Ishikawa (cell line): ENCODE measurements around the gene NDRG2.

ENCODE experiments used
- CEBPB ChIP-seq: IDR thresholded peaks from 2 replicates; pipeline ENCODE4 v1.6.1; 2012
- CREB1 ChIP-seq: IDR thresholded peaks from 2 replicates; pipeline ENCODE4 v1.6.1; 2012; ENCODE audit warnings: low read depth
- EGR1 ChIP-seq: IDR thresholded peaks from 2 replicates; pipeline ENCODE4 v1.6.1; 2012
- EP300 ChIP-seq: IDR thresholded peaks from 2 replicates; pipeline ENCODE4 v1.6.1; 2012; ENCODE audit warnings: borderline replicate concordance
- FOXM1 ChIP-seq: IDR thresholded peaks from 2 replicates; pipeline ENCODE4 v1.6.1; 2012; ENCODE audit warnings: low read depth, borderline replicate concordance
- NFIC ChIP-seq: IDR thresholded peaks from 2 replicates; pipeline ENCODE4 v1.6.1; 2012
- RAD21 ChIP-seq: IDR thresholded peaks from 2 replicates; pipeline ENCODE4 v1.6.1; 2012; ENCODE audit warnings: low read depth
- TAF1 ChIP-seq: IDR thresholded peaks from 2 replicates; pipeline ENCODE4 v1.6.1; 2012; ENCODE audit warnings: low read depth, mild to moderate bottlenecking
- TCF12 ChIP-seq: IDR thresholded peaks from 2 replicates; pipeline ENCODE4 v1.6.1; 2012; ENCODE audit warnings: low read depth
- TEAD4 ChIP-seq: IDR thresholded peaks from 2 replicates; pipeline ENCODE4 v1.6.1; 2012
- YY1 ChIP-seq: IDR thresholded peaks from 2 replicates; pipeline ENCODE4 v1.6.1; 2012; ENCODE audit warnings: low read depth
- ZBTB7A ChIP-seq: IDR thresholded peaks from 2 replicates; pipeline ENCODE4 v1.6.1; 2012; ENCODE audit warnings: low read depth
- TF ChIP-seq, protein P1 (sequence below): IDR thresholded peaks from 2 replicates; pipeline ENCODE4 v1.6.1; 2012
- TF ChIP-seq, protein P2 (sequence below): IDR thresholded peaks from 2 replicates; pipeline ENCODE4 v1.6.1; 2012
- TF ChIP-seq, protein P3 (sequence below): IDR thresholded peaks from 2 replicates; pipeline ENCODE4 v1.6.1; 2012; ENCODE audit warnings: low read depth, mild to moderate bottlenecking

The NDRG2 gene

DNA sequence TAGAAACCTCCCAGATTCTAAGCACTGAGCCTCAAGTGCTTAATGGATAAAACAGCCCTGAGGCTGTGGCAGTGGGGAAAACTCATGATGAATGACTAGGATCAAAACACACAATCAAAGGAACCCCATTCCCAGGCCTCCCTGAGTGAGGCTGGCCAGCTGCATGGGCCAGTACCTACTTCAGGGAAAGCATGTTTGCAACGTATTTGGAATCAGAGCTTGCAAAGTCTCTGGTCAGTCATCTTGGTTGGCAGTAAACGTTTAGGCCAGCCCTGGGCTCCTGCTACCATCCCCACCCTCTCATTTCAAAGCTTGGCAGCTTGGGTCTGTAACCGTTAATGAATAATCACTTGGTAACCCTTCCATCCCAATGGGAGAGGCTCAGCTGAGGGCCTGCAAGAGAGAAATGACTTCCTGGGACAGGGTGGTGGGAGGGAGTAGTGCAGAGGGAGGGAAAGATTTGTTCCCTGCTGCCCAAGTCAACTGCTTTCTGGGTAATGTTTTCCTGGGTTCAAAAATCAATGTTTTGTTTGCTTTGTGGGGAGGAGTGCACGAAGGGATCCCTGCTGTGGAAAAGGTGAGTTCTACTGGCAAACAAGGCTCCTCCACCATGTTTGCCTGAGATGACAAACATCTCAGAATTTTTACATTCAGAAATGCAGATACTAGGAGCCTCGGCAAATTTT, 30.7 kb upstream of the NDRG2 start:
- TF ChIP-seq EGR1 (no peak), TEAD4 (no peak), CEBPB (no peak), CREB1 (no peak), YY1 (no peak), RAD21 (no peak)
- TF ChIP-seq, protein P1, sequence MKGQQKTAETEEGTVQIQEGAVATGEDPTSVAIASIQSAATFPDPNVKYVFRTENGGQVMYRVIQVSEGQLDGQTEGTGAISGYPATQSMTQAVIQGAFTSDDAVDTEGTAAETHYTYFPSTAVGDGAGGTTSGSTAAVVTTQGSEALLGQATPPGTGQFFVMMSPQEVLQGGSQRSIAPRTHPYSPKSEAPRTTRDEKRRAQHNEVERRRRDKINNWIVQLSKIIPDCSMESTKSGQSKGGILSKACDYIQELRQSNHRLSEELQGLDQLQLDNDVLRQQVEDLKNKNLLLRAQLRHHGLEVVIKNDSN: no peak
- TF ChIP-seq, protein P2, sequence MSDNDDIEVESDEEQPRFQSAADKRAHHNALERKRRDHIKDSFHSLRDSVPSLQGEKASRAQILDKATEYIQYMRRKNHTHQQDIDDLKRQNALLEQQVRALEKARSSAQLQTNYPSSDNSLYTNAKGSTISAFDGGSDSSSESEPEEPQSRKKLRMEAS: no peak

DNA sequence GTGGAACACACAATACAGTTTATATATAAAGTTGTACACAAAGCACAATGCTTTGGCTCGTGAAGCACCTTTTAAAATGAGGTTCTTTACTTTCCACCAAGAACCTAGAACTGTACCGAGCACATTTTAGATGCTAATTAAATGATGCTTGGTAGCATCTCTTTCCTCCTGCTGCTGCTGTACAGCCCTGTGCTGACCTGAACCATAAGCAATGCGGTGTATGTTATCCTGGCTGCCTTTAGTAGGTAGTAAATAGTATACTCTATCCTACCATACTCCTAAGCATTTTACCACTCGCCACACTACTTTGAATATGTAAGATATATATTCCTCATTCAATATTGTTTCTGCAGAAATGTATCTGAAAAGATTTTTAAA, 29.9 kb upstream of the NDRG2 start:
- TF ChIP-seq EP300 (no peak), EGR1 (no peak), FOXM1 (no peak), NFIC (no peak), TEAD4 (no peak)
- TF ChIP-seq, protein P2: no peak

DNA sequence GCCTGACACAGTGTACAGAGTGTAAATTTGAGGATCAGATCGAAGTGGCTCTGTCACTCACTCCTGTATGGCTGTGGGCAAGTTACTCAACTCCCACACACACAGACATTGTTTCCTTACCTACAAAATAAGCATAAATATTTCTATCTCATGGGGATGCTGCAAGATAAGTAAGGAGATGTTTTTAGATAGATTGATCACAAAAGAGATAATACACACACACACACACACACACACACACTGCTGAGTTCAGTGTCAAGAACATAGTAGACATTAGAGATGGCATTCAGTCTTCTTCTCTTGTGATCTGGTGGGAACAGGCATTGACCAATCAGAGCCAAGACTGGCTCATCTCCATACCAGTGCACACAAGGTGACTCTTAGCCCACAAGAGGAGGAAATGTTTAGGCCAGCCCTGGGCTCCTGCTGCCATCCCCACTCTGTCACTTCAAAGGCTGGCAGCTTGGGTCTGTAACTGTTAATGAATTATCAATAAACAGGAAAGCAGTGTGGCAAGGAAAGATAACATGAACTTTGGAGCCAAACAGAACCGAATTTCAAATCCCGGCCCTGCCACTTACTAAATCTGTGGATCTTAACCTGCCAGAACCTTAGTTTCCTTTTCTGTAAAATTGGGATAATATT, 29.4 kb upstream of the NDRG2 start:
- TF ChIP-seq EGR1: no peak
- TF ChIP-seq TAF1: no peak
- no peak for TF ChIP-seq NFIC
- TF ChIP-seq CEBPB: no peak
- TF ChIP-seq ZBTB7A: no peak
- TF ChIP-seq EP300: no peak
- no peak for TF ChIP-seq RAD21
- TF ChIP-seq, protein P1: no peak
- TF ChIP-seq CREB1: no peak

DNA sequence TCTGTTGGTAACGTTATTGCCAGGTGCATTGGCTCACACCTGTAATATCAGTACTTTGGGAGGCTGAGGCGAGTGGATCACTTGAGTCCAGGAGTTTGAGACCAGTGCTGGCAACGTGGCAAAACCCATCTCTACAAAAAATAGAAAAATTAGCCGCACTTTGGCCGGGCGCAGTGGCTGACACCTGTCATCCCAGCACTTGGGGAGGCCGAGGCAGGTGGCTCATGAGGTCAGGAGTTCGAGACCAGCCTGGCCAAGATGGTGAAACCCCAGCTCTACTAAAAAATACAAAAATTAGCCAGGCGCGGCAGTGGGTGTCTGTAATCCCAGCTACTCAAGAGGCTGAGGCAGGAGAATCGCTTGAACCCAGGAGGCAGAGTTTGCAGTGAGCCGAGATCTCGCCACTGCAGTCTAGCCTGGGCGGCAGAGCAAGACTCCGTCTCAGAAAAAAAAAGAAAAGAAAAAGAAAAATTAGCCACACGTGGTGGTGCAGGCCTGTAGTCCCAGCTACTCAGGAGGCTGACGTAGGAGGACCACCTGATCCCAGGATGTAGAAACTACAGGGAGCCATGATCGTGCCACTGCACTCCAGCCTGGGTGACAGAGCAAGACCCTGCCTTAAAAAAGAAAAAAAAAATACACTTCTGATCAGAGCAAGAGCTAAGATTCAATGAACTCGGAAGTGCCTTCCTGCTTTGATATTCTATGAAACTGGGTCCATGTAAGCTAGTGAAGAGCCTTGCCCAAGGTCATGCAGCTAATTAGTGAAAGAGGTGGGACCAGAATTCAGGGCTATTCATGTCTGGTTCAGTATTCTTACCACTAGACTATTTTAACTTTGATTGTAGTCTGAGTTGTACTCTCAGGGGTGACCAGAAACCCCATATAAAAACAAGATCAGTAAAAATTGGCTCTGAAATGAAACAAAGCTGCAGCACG, 28.6 kb upstream of the NDRG2 start:
- no peak for TF ChIP-seq YY1
- no peak for TF ChIP-seq FOXM1
- no peak for TF ChIP-seq EP300
- no peak for TF ChIP-seq RAD21

DNA sequence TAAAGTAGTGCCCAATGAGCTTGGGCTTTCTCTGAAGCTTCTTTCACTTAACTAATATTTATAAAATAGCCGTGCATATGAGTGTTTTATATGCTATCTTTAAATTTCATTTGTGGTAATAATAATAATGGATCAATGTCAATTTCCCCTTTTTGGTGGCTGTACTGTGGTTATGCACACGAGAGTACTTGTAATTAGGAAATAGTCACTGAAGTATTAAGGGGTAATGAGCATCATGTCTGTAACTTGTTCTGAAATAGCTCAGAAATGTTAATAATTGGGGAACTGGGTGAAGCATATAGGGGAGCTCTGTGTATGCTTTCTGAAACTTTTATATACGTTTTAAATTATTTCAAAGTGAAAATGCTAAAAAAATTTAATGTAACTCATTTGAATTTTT, 25.7 kb upstream of the NDRG2 start:
- no peak for TF ChIP-seq EP300
- TF ChIP-seq, protein P3, sequence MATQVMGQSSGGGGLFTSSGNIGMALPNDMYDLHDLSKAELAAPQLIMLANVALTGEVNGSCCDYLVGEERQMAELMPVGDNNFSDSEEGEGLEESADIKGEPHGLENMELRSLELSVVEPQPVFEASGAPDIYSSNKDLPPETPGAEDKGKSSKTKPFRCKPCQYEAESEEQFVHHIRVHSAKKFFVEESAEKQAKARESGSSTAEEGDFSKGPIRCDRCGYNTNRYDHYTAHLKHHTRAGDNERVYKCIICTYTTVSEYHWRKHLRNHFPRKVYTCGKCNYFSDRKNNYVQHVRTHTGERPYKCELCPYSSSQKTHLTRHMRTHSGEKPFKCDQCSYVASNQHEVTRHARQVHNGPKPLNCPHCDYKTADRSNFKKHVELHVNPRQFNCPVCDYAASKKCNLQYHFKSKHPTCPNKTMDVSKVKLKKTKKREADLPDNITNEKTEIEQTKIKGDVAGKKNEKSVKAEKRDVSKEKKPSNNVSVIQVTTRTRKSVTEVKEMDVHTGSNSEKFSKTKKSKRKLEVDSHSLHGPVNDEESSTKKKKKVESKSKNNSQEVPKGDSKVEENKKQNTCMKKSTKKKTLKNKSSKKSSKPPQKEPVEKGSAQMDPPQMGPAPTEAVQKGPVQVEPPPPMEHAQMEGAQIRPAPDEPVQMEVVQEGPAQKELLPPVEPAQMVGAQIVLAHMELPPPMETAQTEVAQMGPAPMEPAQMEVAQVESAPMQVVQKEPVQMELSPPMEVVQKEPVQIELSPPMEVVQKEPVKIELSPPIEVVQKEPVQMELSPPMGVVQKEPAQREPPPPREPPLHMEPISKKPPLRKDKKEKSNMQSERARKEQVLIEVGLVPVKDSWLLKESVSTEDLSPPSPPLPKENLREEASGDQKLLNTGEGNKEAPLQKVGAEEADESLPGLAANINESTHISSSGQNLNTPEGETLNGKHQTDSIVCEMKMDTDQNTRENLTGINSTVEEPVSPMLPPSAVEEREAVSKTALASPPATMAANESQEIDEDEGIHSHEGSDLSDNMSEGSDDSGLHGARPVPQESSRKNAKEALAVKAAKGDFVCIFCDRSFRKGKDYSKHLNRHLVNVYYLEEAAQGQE: no peak
- no peak for TF ChIP-seq TEAD4
- no peak for TF ChIP-seq CEBPB

DNA sequence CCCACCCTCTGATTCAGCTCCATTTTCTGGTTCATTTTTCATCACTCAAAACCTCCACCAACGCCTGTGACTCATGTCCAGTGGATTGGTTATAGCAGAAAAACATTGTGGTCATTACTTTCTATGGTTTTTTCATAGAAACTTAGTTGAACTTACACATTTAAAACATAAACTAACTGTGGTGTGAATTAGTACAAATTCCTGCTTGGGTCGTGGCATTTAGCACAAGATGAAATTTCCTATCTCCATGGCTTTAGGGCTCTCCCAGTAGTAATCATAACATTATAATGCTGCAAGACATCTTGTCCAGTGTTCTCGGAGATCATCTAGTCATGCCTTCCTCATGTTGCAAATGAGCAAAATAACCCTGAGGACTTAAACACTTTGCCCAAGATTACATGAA, 24.4 kb upstream of the NDRG2 start:
- TF ChIP-seq ZBTB7A: no peak
- TF ChIP-seq, protein P2: no peak
- no peak for TF ChIP-seq FOXM1
- no peak for TF ChIP-seq TAF1
- no peak for TF ChIP-seq TEAD4
- TF ChIP-seq NFIC: no peak
- no peak for TF ChIP-seq TCF12
- TF ChIP-seq, protein P1: no peak

DNA sequence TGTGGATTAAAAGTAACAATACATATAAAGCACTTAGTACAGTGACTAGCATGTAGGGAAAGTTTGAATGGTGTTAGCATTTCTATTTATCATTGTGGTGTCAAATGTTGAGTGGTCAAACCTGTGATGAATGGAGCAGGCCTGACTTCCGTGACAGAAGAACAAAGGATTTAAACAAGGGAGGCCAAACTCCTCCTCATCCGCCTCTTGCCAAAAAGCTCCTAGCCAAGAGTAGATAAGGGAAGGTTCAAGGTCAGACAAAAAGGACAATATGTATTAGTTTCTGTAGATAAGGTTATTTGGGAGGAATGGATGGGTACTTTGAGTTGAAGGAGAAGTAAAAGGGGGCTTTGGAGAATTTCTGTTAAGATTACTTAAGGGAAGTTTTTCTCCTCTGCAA, 23.8 kb upstream of the NDRG2 start:
- no peak for TF ChIP-seq FOXM1
- TF ChIP-seq, protein P3: no peak
- no peak for TF ChIP-seq EP300
- no peak for TF ChIP-seq TAF1
- TF ChIP-seq TEAD4: no peak
- TF ChIP-seq ZBTB7A: no peak
- no peak for TF ChIP-seq CEBPB
- TF ChIP-seq, protein P2: no peak
- no peak for TF ChIP-seq TCF12
- TF ChIP-seq, protein P1: no peak
- TF ChIP-seq EGR1: no peak
- no peak for TF ChIP-seq CREB1
- no peak for TF ChIP-seq YY1
- TF ChIP-seq NFIC: no peak
- no peak for TF ChIP-seq RAD21
